Embryonic facial prominence (tissue), 1 donor: ENCODE measurements around the gene PCF11.
"Not testable (repeated sequence)": the region's sequence is repeated elsewhere in the genome, so short reads cannot be mapped to it uniquely, and the experiment has no call there.

Source experiments
- DNase-seq: peaks from one replicate; pipeline ENCODE4 v3.0.0-alpha.2; 2016; ENCODE audit errors: extremely low spot score

Gene PCF11

GRCh38 chr11:83193315-83194280, 36.7 kb downstream of the PCF11 start, which contains the start of gene ANKRD42:
Gene ANKRD42, plus strand, starts transcription at chr11:83193712. Its CDS starts 959 bp downstream, at chr11:83194671.
- DNase-seq, result peak; percentile 95

GRCh38 chr11:83194281-83195142, 37.6 kb downstream of the PCF11 start:
- DNase-seq, result no peak

- no peak for DNase-seq
Observed at GRCh38 chr11:83195143-83195466, 38.2 kb downstream of the PCF11 start.

- no peak for DNase-seq
Observed at GRCh38 chr11:83195649-83196048, 38.7 kb downstream of the PCF11 start.

GRCh38 chr11:83200035-83200434, 43.1 kb downstream of the PCF11 start:
- no peak for DNase-seq

GRCh38 chr11:83205608-83206185, 48.8 kb downstream of the PCF11 start:
- DNase-seq, result no peak

GRCh38 chr11:83206221-83206620, 49.3 kb downstream of the PCF11 start:
- DNase-seq, result no peak

GRCh38 chr11:83206771-83207382, 49.9 kb downstream of the PCF11 start:
- not testable (repeated sequence) for DNase-seq

GRCh38 chr11:83219095-83219494, 62.2 kb downstream of the PCF11 start:
- no peak for DNase-seq

GRCh38 chr11:83220260-83220659, 63.3 kb downstream of the PCF11 start:
- no peak for DNase-seq

- no peak for DNase-seq
Observed at GRCh38 chr11:83221694-83222093, 64.8 kb downstream of the PCF11 start.

GRCh38 chr11:83222499-83222898, 65.6 kb downstream of the PCF11 start:
- DNase-seq, result no peak

- DNase-seq, result no peak
Observed at GRCh38 chr11:83223457-83223856, 66.5 kb downstream of the PCF11 start.

- no peak for DNase-seq
Observed at GRCh38 chr11:83235825-83236224, 78.9 kb downstream of the PCF11 start.
